CD4-positive, alpha-beta T cell (primary cell): ENCODE measurements around the gene ATP5PO. TPM values are rescaled to one million over a fixed set of nuclear protein-coding genes. Genes with fewer than 3 reads are reported as not detected.

ENCODE experiments used
- ATAC-seq: fragments of 200-7000 bp; cut with Tn5 transposase; one replicate; pipeline ENCODE4 v1.10.0; 2022; ENCODE audit warnings: mild to moderate bottlenecking; ENCODE audit not compliant: poor library complexity
- CTCF ChIA-PET: fragments of 350-600 bp; sonication (Branson Sonifier 250); formaldehyde crosslinking; loops from one replicate; lab custom pipeline; 2021; ENCODE audit warnings: antibody characterized with exemption, inconsistent platforms; lab: Charles Lee
- POLR2A ChIA-PET: fragments of 350-600 bp; sonication (Branson Sonifier 250); formaldehyde crosslinking; loops from one replicate; lab custom pipeline; 2021; ENCODE audit warnings: antibody characterized with exemption, inconsistent platforms; lab: Charles Lee
- DNase-seq, 14 experiments: peaks; one replicate each; pipeline ENCODE4 v3.0.0-alpha.2; 2013 to 2020; ENCODE audit warnings: mixed read lengths in 2 of 14
- H3K27ac ChIP-seq, 2 donors: one replicate each; pipeline versions ENCODE4 v1.5.1 to v1.7.0; 2013; ENCODE audit warnings: low read length in 2 of 2, low read depth in 1 of 2, mild to moderate bottlenecking in 1 of 2
- H3K27me3 ChIP-seq, 2 experiments: 1 replicate in 1 of 2; 2 replicates in 1 of 2; pipeline versions ENCODE4 v1.6.1 to v1.7.0; 2013; ENCODE audit warnings: low read length in 2 of 2, control low read depth in 1 of 2, mild to moderate bottlenecking in 1 of 2, moderate library complexity in 1 of 2; ENCODE audit not compliant: insufficient read depth in 2 of 2, control insufficient read depth in 1 of 2
- H3K36me3 ChIP-seq: one replicate; pipeline ENCODE4 v1.6.1; 2013; ENCODE audit warnings: low read length, control low read depth; ENCODE audit not compliant: insufficient read depth
- H3K4me1 ChIP-seq: one replicate; pipeline ENCODE4 v1.6.1; 2013; ENCODE audit warnings: low read length, control low read depth; ENCODE audit not compliant: insufficient read depth
- H3K4me3 ChIP-seq: one replicate; pipeline ENCODE4 v1.5.1; 2013; ENCODE audit warnings: mild to moderate bottlenecking, low read length, moderate library complexity
- H3K9me3 ChIP-seq, 2 experiments: 1 replicate in 1 of 2; 2 replicates in 1 of 2; pipeline versions ENCODE4 v1.6.1 to v1.7.0; 2013; ENCODE audit warnings: low read length in 2 of 2, mild to moderate bottlenecking in 2 of 2, control low read depth in 1 of 2, moderate library complexity in 1 of 2; ENCODE audit not compliant: control insufficient read depth in 1 of 2, insufficient read depth in 1 of 2
- H3K27ac Mint-ChIP-seq: one replicate; pipeline ENCODE4 v1.8.0; 2020; ENCODE audit warnings: mixed read lengths
- H3K27me3 Mint-ChIP-seq: one replicate; pipeline ENCODE4 v1.8.0; 2021; ENCODE audit warnings: mixed read lengths
- H3K36me3 Mint-ChIP-seq: one replicate; pipeline ENCODE4 v1.8.0; 2021; ENCODE audit warnings: low read depth, mixed read lengths
- H3K4me1 Mint-ChIP-seq: one replicate; pipeline ENCODE4 v1.8.0; 2021; ENCODE audit warnings: low read depth, mixed read lengths
- H3K4me3 Mint-ChIP-seq: one replicate; pipeline ENCODE4 v1.8.0; 2020; ENCODE audit warnings: mild to moderate bottlenecking, mixed read lengths
- H3K9me3 Mint-ChIP-seq: one replicate; pipeline ENCODE4 v1.8.0; 2020; ENCODE audit warnings: mixed read lengths
- CTCF ChIP-seq: fragments of 200-600 bp; IDR thresholded peaks from one replicate; pipeline ENCODE4 v1.8.0; 2022; ENCODE audit warnings: antibody characterized with exemption, mild to moderate bottlenecking
- intact Hi-C, 2 experiments: fragments of 100-400 bp; cut with DNase I in 1 of 2; cut with micrococcal nuclease in 1 of 2; formaldehyde crosslinking; loops; one replicate each; pipeline versions ENCODE4 v1.15.1 to v1.9.0; 2023 to 2025; cut with DNase I, micrococcal nuclease
- total RNA-seq, 174 experiments: library from RNA in 2 of 174; stranded (reverse) in 2 of 174; gene quantifications; one replicate each; pipeline ENCODE4 v1.2.3 and lab custom pipeline; 2021 to 2026

ATP5PO gene
- total RNA-seq, 2 experiments from 2014 or later = 143 to 149 TPM

- no peak overlapping the region for H3K4me3 Mint-ChIP-seq
- peaks cover 4% of the 10 kb centered on the region for H3K9me3 Mint-ChIP-seq
- Histone ChIP-seq H3K27ac (no peak overlapping the region), H3K36me3 (peaks cover 32% of the 10 kb centered on the region), H3K4me3 (no peak overlapping the region), H3K27me3 (no peaks in the 10 kb centered on the region), H3K9me3 (peaks cover 5 to 6% of the 10 kb centered on the region in 2 experiments), H3K4me1 (peaks cover 10% of the 10 kb centered on the region)
- peaks cover 71% of the 10 kb centered on the region for H3K36me3 Mint-ChIP-seq
- ChIA-PET POLR2A (interaction anchor here (0.7 to 3.5 kb wide), 2 partner anchors 13 to 31 kb away, joined by 4 to 18 read pairs; no protein-coding TSS in a partner anchor), CTCF (interaction anchor here (1.4 to 4.1 kb wide), 2 partner anchors 9 to 38 kb away, joined by 3 to 16 read pairs; no protein-coding TSS in a partner anchor)
- no peak for TF ChIP-seq CTCF
- ATAC-seq (no peak), DNase-seq (no peak)
- intact Hi-C loops = no loop called here
- H3K27me3 Mint-ChIP-seq = no peaks in the 10 kb centered on the region
- peaks cover 29% of the 10 kb centered on the region for H3K4me1 Mint-ChIP-seq
- H3K27ac Mint-ChIP-seq = no peak overlapping the region
Measured at GRCh38 chr21:33962290-33962689, 46.7 kb upstream of the ATP5PO start.

GRCh38 chr21:33961061-33961460 lies 45.5 kb upstream of the ATP5PO start:
- Histone ChIP-seq H3K9me3 (peaks cover 5 to 6% of the 10 kb centered on the region in 2 experiments), H3K27me3 (no peaks in the 10 kb centered on the region), H3K36me3 (peaks cover 25% of the 10 kb centered on the region), H3K4me3 (no peak overlapping the region), H3K27ac (no peak overlapping the region), H3K4me1 (peaks cover 10% of the 10 kb centered on the region)
- H3K36me3 Mint-ChIP-seq = peaks cover 73% of the 10 kb centered on the region
- no peak overlapping the region for H3K27ac Mint-ChIP-seq
- no peaks in the 10 kb centered on the region for H3K27me3 Mint-ChIP-seq
- DNase-seq = no peak
- H3K4me1 Mint-ChIP-seq = peaks cover 41% of the 10 kb centered on the region
- H3K9me3 Mint-ChIP-seq = peaks cover 4% of the 10 kb centered on the region
- no peak for TF ChIP-seq CTCF
- intact Hi-C loops = no loop called here
- ChIA-PET CTCF (interaction anchor here (1.0 to 4.1 kb wide), 2 partner anchors 13 to 37 kb away, joined by 3 to 16 read pairs; no protein-coding TSS in a partner anchor), POLR2A (interaction anchor here (1.6 to 4.4 kb wide), 3 partner anchors 9 to 25 kb away, joined by 3 to 32 read pairs (median 8); no protein-coding TSS in a partner anchor)
- no peak for ATAC-seq
- H3K4me3 Mint-ChIP-seq = no peak overlapping the region

- no peaks in the 10 kb centered on the region for H3K27me3 Mint-ChIP-seq
- no peak overlapping the region for H3K4me3 Mint-ChIP-seq
- Histone ChIP-seq H3K27me3 (no peaks in the 10 kb centered on the region), H3K27ac (no peak overlapping the region), H3K9me3 (peaks cover 5 to 6% of the 10 kb centered on the region in 2 experiments), H3K4me3 (no peak overlapping the region), H3K36me3 (peaks cover 25% of the 10 kb centered on the region), H3K4me1 (peaks cover 18% of the 10 kb centered on the region)
- POLR2A ChIA-PET = interaction anchor here (1.4 to 4.4 kb wide), 3 partner anchors 11 to 114 kb away, joined by 3 to 32 read pairs (median 8); partner anchors contain the start of genes MRPS6 and SLC5A3
- H3K9me3 Mint-ChIP-seq = peaks cover 4% of the 10 kb centered on the region
- H3K36me3 Mint-ChIP-seq = peaks cover 73% of the 10 kb centered on the region
- no peak for TF ChIP-seq CTCF
- CTCF ChIA-PET = interaction anchor here (0.6 to 4.1 kb wide), 3 partner anchors 19 to 36 kb away, joined by 3 to 16 read pairs (median 3); no protein-coding TSS in a partner anchor
- no peak overlapping the region for H3K27ac Mint-ChIP-seq
- no peak for DNase-seq
- no peak for ATAC-seq
- intact Hi-C loops = no loop called here
- peaks cover 54% of the 10 kb centered on the region for H3K4me1 Mint-ChIP-seq
Measured at GRCh38 chr21:33959680-33960079, 44.1 kb upstream of the ATP5PO start.
